Measurements from ENCODE around the gene SH2D4B. TPM values are rescaled to one million over a fixed set of nuclear protein-coding genes. Genes with fewer than 3 reads are reported as not detected.
A peak's percentile ranks its signal among the peaks of the same experiment; 100 is the strongest.
"Not testable (repeated sequence)": the region's sequence is repeated elsewhere in the genome, so short reads cannot be mapped to it uniquely, and the experiment has no call there.

The SH2D4B gene
- total RNA-seq, 4 donors from 2014 or later: not detected

- Histone ChIP-seq H3K27me3 (peaks cover 3% of the 10 kb centered on the region), H3K4me3 (no peak overlapping the region), H3K36me3 (no peaks in the 10 kb centered on the region), H3K4me1 (no peaks in the 10 kb centered on the region), H3K9me3 (no peaks in the 10 kb centered on the region), H3K27ac (no peak overlapping the region)
- TF ChIP-seq POLR2AphosphoS5 (IDR thresholded peaks at IDR 0.05): no peak
- TF ChIP-seq EP300 (IDR thresholded peaks at IDR 0.05): no peak
- TF ChIP-seq, protein P1, sequence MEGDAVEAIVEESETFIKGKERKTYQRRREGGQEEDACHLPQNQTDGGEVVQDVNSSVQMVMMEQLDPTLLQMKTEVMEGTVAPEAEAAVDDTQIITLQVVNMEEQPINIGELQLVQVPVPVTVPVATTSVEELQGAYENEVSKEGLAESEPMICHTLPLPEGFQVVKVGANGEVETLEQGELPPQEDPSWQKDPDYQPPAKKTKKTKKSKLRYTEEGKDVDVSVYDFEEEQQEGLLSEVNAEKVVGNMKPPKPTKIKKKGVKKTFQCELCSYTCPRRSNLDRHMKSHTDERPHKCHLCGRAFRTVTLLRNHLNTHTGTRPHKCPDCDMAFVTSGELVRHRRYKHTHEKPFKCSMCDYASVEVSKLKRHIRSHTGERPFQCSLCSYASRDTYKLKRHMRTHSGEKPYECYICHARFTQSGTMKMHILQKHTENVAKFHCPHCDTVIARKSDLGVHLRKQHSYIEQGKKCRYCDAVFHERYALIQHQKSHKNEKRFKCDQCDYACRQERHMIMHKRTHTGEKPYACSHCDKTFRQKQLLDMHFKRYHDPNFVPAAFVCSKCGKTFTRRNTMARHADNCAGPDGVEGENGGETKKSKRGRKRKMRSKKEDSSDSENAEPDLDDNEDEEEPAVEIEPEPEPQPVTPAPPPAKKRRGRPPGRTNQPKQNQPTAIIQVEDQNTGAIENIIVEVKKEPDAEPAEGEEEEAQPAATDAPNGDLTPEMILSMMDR (IDR thresholded peaks at IDR 0.05): no peak
- TF ChIP-seq POLR2A (IDR thresholded peaks at IDR 0.05): no peak
- 88 to 100% methylated on average over 2 to 4 of the region's 19 CpGs for WGBS, 2 donors (ENCODE audit: low coverage in 1 of 2)
- no peak for ATAC-seq
These were observed 5.1 kb downstream of the SH2D4B start for GRCh38 chr10:80542652-80543318.

DNA sequence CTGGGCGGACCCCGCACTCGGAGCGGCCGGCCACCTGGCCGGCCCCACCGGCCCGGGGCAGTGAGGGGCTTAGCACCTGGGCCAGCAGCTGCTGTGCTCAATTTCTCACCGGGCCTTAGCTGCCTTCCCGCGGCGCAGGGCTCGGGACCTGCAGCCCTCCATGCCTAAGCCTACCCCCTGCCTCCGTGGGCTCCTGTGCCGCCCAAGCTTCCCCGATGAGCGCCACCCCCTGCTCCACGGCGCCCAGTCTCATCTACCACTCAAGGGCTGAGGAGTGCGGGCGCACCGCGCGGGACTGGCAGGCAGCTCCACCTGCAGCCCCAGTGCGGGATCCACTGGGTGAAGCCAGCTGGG lies 5.6 kb downstream of the SH2D4B start:
- H3K4me3 ChIP-seq, H3K4me1 ChIP-seq, H3K27me3 ChIP-seq, H3K9me3 ChIP-seq, ATAC-seq, H3K27ac ChIP-seq, H3K36me3 ChIP-seq: not testable (repeated sequence)
- no CpG with 5 or more reads among the region's 25 CpGs for WGBS, 2 donors (ENCODE audit: low coverage in 1 of 2)

DNA sequence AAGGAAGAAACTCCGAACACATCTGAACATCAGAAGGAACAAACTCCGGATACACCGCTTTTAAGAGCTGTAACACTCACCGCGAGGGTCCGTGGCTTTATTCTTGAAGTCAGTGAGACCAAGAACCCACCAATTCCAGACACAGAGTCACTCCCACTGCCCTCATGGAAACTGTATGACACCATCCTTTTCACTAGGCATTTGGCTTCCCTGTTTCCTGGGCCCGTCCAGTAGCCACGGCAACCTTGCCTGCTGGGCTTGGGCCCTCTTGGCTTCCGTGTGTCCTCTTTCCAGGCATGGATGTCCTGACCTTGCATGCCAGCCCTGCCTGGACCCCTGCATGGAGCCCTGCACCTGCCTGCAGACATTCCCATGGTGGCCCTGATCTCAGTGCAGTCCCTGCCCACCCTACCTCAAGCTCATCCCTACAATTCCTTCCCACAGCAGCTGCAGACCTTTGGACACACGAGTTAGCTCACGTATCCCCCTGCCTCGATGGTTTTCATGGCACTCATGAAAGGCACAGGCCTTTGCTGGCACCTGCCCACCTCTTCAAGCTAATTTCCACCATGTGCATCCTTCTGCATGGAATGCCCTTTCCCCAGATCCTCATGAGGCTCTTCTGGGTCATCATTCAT lies 6.7 kb downstream of the SH2D4B start:
- Histone ChIP-seq H3K9me3 (no peaks in the 10 kb centered on the region), H3K27me3 (peaks cover 10% of the 10 kb centered on the region), H3K36me3 (no peaks in the 10 kb centered on the region), H3K27ac (no peak overlapping the region), H3K4me3 (no peak overlapping the region), H3K4me1 (no peaks in the 10 kb centered on the region)
- no peak for ATAC-seq
- 95% methylated on average over 12 of the region's 12 CpGs; no CpG with 5 or more reads in 1 of the 2 donors for WGBS, 2 donors (ENCODE audit: low coverage in 1 of 2)
- no peak for TF ChIP-seq POLR2AphosphoS5 (IDR thresholded peaks at IDR 0.05)
- TF ChIP-seq EP300 (IDR thresholded peaks at IDR 0.05): no peak
- TF ChIP-seq POLR2A (IDR thresholded peaks at IDR 0.05): no peak
- TF ChIP-seq, protein P1 (IDR thresholded peaks at IDR 0.05): no peak

DNA sequence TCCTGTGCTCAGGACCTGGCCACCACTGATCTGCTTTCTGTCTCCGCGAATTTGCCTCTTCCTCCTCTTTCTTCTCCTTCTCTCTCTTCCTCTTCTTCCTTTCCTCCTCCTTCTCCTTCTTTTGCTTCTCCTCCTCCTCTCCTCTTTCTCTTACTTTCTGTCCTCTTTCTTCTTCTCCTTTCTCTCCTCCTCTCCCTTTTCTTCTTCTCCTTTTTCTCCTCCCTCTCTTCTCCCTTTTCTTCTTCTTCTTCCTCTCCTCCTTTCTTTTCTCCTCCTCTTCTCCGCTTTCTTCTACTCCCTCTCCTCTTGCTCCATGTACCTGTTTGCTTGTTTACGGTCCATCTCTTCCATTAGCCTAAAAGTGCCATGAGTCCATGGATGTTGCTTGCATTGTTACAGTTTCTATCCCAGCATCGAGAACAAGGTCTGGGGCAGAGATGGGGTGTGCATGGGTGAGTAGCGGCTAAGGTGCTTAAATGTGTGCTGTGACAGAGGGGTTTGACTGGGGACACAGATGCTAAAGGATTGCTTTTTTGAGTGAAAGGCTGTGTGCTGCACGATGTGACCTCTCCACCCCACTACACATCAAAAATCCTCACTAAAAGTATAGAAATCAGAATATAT lies 7.7 kb downstream of the SH2D4B start:
- TF ChIP-seq, protein P1 (IDR thresholded peaks at IDR 0.05): no peak
- TF ChIP-seq POLR2AphosphoS5 (IDR thresholded peaks at IDR 0.05) (no peak), EP300 (IDR thresholded peaks at IDR 0.05) (no peak), POLR2A (IDR thresholded peaks at IDR 0.05) (no peak)
- Histone ChIP-seq H3K4me1 (no peaks in the 10 kb centered on the region), H3K4me3 (no peak overlapping the region), H3K9me3 (no peaks in the 10 kb centered on the region), H3K27me3 (peaks cover 10% of the 10 kb centered on the region), H3K27ac (no peak overlapping the region), H3K36me3 (no peaks in the 10 kb centered on the region)
- 92 to 94% methylated on average over 4 of the region's 7 CpGs for WGBS, 2 donors (ENCODE audit: low coverage in 1 of 2)
- no peak for ATAC-seq

DNA sequence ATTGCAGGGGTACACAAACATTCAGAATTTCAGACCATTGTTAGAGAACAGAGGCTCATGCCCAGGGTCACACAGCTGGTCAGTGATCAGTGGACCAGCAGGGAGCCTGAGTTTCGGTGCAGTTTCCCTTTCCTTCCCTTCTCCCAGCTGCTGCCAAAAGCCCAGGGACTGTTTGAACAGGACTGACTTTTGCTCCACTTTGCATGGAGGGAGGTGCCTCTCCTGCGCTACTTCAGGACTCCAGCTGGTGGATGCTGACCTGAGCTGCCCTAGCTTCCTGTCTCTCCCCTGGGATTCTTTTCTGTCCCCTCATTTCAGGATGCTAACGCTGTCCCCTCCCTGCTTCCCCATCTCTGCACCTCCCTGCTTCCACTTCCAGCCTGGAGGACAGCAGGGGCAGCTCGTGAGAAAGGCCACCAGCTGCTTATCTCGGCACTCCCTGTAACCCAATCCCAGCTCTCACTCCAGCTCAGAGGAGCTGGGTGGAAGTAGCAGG lies 14.5 kb downstream of the SH2D4B start:
- peak; percentile 76 for ATAC-seq

More for the DNA sequence above, 14.5 kb downstream of the SH2D4B start:
- Histone ChIP-seq H3K27ac (no peak overlapping the region), H3K9me3 (no peaks in the 10 kb centered on the region), H3K4me3 (no peak overlapping the region), H3K36me3 (no peaks in the 10 kb centered on the region), H3K27me3 (peaks cover 21% of the 10 kb centered on the region), H3K4me1 (no peaks in the 10 kb centered on the region)
- TF ChIP-seq, protein P1 (IDR thresholded peaks at IDR 0.05): no peak
- TF ChIP-seq EP300 (IDR thresholded peaks at IDR 0.05): no peak
- 10% methylated on average over 4 of the region's 5 CpGs; no CpG with 5 or more reads in 1 of the 2 donors for WGBS, 2 donors (ENCODE audit: low coverage in 1 of 2)
